HG03565 (cell line): ENCODE results near the gene ADRA2B.
"Not testable (repeated sequence)": the region's sequence is repeated elsewhere in the genome, so short reads cannot be mapped to it uniquely, and the experiment has no call there.

ENCODE experiments used
- ATAC-seq: cut with Tn5 transposase; IDR thresholded peaks from one replicate; pipeline ENCODE4 v1.9.1; 2021; ENCODE audit warnings: mild to moderate bottlenecking, moderate library complexity; ENCODE audit not compliant: unreplicated experiment

The ADRA2B gene

DNA sequence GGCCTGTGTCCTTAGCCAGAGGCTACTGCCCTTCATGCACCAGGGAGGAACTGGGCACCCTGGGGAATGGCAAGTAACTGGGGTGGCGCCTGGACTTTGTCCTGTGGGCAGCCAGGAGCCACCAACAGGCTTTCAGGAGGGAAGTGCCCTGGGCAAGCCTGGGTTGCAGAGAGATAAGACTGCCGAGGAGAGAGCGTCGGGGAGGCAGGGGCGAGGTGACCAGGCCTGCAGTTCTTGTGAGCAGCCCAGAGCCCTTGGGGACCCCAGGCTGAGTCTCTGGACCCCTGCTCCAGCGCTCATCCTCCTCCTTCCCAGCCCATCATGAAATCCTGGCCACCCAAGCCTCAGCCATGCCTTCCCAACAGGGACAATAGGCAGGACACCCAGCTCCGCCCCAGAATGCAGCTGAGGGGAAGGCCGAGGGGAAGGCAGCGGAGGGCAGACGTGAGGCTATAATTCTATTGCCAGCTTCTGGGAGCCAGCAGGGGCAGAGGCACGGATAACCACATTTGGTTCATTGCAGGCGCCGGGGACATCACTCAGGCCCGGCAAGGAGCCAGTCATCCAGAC is 25.1 kb downstream of the ADRA2B start:
- no peak for ATAC-seq

GRCh38 chr2:96090196-96090926 is 26.0 kb downstream of the ADRA2B start:
- no peak for ATAC-seq

DNA sequence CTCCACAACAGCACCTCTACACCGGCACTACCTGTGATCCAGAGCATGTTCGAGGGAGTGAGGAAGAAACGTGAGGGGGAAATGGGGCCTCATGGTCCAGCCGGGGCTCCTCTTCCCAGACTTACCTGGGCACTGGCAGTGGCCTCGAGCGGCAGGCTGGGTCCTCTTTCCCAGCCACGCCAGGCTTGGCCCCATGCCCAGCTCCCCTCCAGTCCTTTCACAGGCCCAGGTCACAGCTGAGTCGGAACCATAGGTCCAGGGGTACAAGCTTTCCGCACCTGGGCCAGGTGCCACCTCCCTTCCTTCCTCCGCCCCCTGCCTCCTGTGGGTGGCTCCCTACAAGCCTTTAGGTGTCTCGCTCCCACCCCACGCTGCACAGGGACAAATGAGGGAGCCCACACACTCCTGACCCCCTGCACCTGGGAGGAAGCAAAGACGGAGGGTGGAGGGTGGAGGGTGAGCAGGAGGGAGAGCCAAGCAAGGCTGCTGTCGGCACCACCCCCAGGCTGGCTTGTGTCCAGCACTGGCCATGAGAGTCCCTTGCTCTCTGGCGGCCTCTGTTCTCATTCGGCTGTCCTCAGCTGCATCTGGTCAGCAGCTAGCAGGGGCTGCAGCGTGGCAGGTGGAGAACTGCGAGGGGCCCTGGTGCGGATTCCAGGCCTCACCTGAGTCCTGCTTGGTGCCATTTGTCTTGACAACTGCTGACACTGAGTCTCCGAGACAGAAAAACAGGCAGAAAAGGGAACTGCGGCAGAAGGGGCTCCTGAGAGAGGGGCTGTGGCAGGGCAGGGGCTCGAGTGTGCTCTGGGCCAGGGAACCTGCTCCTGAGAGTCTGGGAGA is 26.8 kb downstream of the ADRA2B start:
- ATAC-seq: no peak

- ATAC-seq: no peak
Measured at GRCh38 chr2:96088340-96089335, 27.7 kb downstream of the ADRA2B start.

- no peak for ATAC-seq
Measured at GRCh38 chr2:96087130-96087529, 29.2 kb downstream of the ADRA2B start.

DNA sequence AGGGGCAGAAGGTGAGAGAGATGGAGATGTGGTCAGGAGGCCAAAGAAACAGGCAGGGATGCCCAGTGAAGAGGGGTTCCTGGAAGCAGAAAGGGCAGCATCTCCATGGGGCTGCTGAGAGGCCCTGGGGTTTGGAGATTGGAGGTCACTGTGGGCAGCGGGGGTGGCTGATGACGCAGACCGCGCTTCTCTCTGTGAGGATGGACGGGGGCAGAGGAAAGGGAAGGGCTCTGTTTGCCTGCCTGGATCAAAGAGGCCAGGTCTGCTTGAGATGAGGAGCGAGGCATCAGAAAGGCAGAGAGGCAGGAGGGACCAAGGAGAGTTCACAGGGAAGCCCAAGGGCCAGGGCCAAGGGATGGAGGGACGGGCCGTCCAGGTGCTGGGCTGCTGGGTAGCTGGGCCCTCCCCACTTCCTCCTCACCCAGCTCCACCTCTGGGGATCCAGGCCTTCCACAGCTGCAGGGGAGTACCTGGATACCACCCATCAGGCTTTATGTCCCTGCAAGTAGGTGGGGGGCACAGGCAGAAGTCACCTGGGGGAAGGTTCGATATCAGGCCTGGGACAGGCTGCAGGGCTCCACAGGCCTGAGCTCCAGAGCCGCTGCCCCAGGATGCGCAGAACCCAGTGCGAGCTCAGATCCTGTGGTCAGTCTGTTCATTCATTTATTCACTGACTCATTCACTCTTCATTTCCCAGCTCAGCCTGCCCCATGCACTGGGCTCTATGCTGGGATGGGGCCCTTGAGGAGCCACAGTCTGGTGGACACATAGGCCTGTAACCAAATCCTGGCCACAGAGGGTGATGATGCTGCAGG is 30.6 kb downstream of the ADRA2B start:
- no peak for ATAC-seq

DNA sequence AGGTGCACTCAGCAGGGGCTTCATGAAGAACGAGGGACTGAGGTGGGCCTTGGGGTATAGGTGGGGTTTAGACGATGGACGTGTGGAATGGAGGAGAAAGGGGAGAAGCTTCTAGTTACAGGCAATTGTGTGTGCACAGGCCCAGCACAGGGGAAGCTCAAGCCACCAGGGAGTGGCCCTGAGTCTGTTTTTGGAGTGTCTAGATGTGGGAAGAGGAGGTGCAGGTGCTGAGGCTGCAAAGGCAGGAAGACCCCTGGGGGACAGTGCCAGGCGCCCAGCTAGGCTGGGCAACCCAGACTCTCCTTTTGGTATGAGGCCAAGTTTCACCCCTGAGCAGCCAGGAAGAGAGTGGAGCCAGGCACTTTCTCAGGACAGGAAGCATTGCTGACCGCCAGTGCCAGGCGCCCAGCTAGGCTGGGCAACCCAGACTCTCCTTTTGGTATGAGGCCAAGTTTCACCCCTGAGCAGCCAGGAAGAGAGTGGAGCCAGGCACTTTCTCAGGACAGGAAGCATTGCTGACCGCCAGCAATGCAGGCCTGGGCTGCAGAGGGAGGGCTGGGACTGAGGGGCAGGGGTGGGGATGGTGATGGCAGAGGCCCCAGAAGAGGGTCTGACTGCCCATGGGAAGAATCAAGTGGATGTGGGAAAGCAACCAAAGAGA is 31.4 kb downstream of the ADRA2B start:
- not testable (repeated sequence) for ATAC-seq

GRCh38 chr2:96083989-96084857 is 32.1 kb downstream of the ADRA2B start:
- no peak for ATAC-seq

GRCh38 chr2:96083064-96083939 is 33.1 kb downstream of the ADRA2B start:
- ATAC-seq: no peak

GRCh38 chr2:96082211-96083063 is 33.9 kb downstream of the ADRA2B start:
- no peak for ATAC-seq

DNA sequence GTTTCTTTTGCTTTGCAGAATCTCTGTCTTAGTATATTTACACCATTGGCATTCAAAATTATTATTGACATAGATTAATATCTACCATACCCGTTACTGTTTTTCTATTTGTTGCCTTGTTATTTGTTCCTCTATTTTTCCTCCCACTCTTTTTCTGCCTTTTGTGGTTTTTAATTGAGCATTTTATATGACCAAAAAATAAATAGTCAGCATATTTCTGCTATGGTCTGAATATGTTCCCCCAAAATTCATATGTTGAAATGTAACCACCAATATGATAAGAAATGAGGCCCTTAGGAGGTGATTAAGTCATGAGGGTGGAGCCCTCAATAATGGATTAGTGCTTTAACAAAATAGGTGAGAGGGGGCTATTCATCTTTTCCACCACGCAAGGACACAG is 35.3 kb downstream of the ADRA2B start:
- no peak for ATAC-seq

DNA sequence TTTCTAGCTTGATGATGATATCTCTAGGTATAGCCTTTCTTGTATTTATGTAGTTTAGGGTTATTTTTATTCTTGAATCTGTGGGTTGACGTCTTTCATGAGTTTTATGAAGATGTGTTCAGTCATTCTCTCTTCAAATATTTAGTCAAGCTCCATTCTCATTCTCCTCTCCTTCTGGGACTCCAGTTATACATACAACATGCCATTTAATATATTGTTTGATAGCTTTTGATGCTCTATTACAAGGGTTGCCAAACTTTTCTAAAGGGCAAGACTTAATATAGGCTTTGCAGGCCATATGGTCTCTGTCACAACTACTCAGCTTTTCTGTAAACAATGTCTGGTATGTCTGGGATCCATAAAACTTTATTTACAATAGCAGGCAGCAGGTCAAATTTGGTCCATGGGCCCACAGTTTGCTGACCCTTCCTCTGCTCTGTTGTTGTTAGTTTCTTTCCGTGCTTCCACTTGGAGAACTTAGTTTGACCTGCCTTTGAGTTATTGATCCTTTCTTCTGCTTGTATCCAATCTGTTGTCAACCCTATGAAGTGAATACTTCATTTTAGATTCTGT is 41.1 kb downstream of the ADRA2B start:
- ATAC-seq: no peak

- no peak for ATAC-seq
Measured at GRCh38 chr2:96074156-96074555, 42.2 kb downstream of the ADRA2B start.

- ATAC-seq: no peak
Measured at GRCh38 chr2:96073170-96073775, 43.1 kb downstream of the ADRA2B start.

DNA sequence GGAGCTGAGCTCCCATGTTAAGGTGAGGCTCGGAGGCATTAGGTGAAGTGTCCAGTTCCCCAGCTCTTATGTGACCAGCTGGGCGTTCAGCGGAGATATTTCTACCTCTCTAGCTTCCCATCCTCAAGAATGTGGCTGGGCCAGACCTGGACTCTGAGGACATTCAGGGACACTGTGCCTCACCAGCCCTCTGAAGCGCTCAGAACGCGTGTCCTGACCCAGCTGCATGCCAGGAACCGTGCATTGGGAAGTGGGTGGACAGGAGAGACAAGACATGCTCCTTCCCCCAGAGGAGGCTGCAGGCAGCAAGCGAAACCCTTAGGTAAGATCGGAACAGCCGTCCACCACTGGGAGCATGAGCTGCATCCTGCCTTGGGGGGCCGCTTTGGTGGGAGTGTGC is 43.6 kb downstream of the ADRA2B start:
- no peak for ATAC-seq
